ENCODE results near the gene GPR55. TPM values are rescaled to one million over a fixed set of nuclear protein-coding genes. Genes with fewer than 3 reads are reported as not detected.
A peak's percentile ranks its signal among the peaks of the same experiment; 100 is the strongest.

Gene GPR55
- total and polyA plus RNA-seq, 2 donors (not counting 3 experiments of a cell fraction or from before 2014, with no cell fraction given): not detected

DNA sequence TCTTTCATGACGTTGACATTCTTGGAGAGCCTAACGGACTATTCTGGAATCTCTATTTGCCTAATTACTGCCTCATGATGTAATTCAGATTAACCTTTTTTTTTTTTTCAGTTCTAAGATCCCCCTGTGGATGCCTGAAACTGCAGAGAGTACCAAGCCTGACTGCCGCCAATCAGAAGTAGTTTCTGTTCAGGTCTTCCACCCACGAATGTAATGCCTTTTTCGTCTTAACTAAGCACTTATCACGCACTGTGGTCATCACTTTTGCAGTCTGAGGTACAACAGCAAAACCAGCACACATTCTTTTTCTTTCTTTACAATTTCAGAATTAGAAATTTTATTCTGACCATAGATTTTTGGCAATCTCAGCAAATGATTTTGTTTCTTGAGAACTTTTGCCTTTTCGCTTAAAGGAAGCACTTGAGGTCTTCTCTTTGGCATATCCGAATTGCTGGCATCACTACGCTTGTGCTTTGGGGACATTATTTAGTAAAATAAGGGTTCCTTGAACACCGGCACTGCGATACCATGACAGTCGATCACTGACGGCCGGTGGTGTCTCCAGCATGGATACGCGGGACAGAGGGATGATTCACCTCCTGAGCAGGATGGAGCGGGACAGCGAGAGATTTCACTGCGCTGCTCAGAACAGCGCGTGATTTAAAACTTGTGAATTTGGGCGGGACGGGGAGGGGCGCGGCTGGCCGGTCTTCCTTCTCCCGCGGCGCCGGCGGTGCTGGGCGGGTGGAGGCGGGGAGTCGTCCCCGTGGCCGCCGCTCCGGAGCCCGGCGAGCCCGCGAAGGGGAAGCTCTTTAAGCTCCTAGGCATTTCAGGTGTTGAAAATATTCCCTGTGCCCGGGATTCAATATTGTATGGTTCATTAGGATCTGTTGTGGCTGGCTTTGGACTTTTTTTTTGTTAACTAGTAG, 32.0 kb upstream of the GPR55 start:
- no peaks in the 10 kb centered on the region for H4K20me1 ChIP-seq (replicated peaks; ENCODE audit: control insufficient read depth, extremely low read depth, insufficient read depth, low read length)
- no peaks in the 10 kb centered on the region for H3K36me3 ChIP-seq (ENCODE audit: control insufficient read depth in 2 of 2, extremely low read depth in 1 of 2, insufficient read depth in 2 of 2, low read length in 2 of 2)
- no peaks in the 10 kb centered on the region for H3K4me1 ChIP-seq (ENCODE audit: control insufficient read depth, extremely low read depth, insufficient read depth, low read length)
- FAIRE-seq: no peak
- H2AFZ ChIP-seq (ENCODE audit: low read depth, low read length): peak overlapping the region; percentile 20
- intact Hi-C loops (cut with micrococcal nuclease) (no loop called here), dilution Hi-C loops (cut with MboI; ENCODE audit: extremely low pct_ligation_motif_present, low sequenced_read_pairs) (no loop called here)
- TF ChIP-seq MYC (IDR thresholded peaks at IDR 0.05; ENCODE audit: low read depth, low read length) (no peak), EZH2 (IDR thresholded peaks at IDR 0.05; ENCODE audit: borderline replicate concordance, low read depth, low read length, severe bottlenecking) (peak; percentile 44)
- DNase-seq (ENCODE audit: low read depth, low spot score): peak; percentile 12
- ChIA-PET CTCF (no interaction called here), POLR2A (no interaction called here)
- H3K9me1 ChIP-seq (replicated peaks; ENCODE audit: control insufficient read depth, extremely low read depth, insufficient read depth, low read length): no peaks in the 10 kb centered on the region
- no peak overlapping the region for H3K9ac ChIP-seq (replicated peaks; ENCODE audit: extremely low read depth, insufficient read depth, low read length)
- no peaks in the 10 kb centered on the region for H3K79me2 ChIP-seq (ENCODE audit: control insufficient read depth, insufficient read depth, low read length)
- H3K27me3 ChIP-seq (ENCODE audit: control insufficient read depth in 2 of 2, insufficient read depth in 2 of 2, low read length in 2 of 2): peaks cover 21 to 39% of the 10 kb centered on the region in 2 experiments
- H3K4me2 ChIP-seq (ENCODE audit: insufficient read depth, low read length): peak overlapping the region; percentile 38
- BruUV-seq (replicated peaks): no TSS peak
- no peaks in the 10 kb centered on the region for H3K9me3 ChIP-seq (replicated peaks; ENCODE audit: control insufficient read depth, insufficient read depth, low read length)
- no peak overlapping the region for H3K4me3 ChIP-seq (replicated peaks in 1 of 3; ENCODE audit: insufficient read depth in 1 of 3, low read depth in 1 of 3, low read length in 3 of 3)
- no peak overlapping the region for H3K27ac ChIP-seq (ENCODE audit: insufficient read depth, low read depth, low read length)

DNA sequence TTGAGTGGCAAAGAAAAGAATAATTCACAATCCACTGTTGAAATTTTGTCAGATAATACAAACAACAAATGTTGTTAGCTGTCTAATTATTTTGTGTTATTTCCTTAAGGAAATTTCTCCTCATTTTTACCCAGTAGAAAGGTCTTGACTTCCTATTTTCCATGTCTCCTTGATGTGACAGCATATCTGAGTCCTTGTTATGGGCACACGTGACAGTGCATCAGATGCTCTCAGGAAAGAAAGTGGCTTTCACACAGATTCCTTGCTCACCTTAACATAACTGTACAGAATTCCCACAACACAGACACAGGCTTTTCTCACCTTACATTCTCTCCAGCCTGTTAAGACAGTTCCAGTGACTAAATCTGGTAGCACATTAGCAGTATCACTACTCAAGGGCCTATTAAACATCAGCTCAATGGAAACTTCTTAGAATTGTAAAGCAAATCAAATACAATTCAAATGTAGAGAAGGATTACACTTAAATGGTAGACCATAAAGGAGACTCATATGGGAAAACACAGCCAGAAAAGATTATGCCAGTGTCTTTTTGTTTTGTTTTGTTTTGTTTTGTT, 30.2 kb upstream of the GPR55 start:
- Histone ChIP-seq H4K20me1 (replicated peaks; ENCODE audit: control insufficient read depth, extremely low read depth, insufficient read depth, low read length) (no peaks in the 10 kb centered on the region), H3K4me3 (replicated peaks in 1 of 3; ENCODE audit: insufficient read depth in 1 of 3, low read depth in 1 of 3, low read length in 3 of 3) (no peak overlapping the region), H3K9me3 (replicated peaks; ENCODE audit: control insufficient read depth, insufficient read depth, low read length) (no peaks in the 10 kb centered on the region), H3K9ac (replicated peaks; ENCODE audit: extremely low read depth, insufficient read depth, low read length) (no peak overlapping the region), H3K9me1 (replicated peaks; ENCODE audit: control insufficient read depth, extremely low read depth, insufficient read depth, low read length) (no peaks in the 10 kb centered on the region), H3K27ac (ENCODE audit: insufficient read depth, low read depth, low read length) (no peak overlapping the region), H3K4me1 (ENCODE audit: control insufficient read depth, extremely low read depth, insufficient read depth, low read length) (no peaks in the 10 kb centered on the region), H2AFZ (ENCODE audit: low read depth, low read length) (no peak overlapping the region), H3K27me3 (ENCODE audit: control insufficient read depth in 2 of 2, insufficient read depth in 2 of 2, low read length in 2 of 2) (peaks cover 18 to 31% of the 10 kb centered on the region in 2 experiments), H3K36me3 (ENCODE audit: control insufficient read depth in 2 of 2, extremely low read depth in 1 of 2, insufficient read depth in 2 of 2, low read length in 2 of 2) (no peaks in the 10 kb centered on the region), H3K4me2 (ENCODE audit: insufficient read depth, low read length) (no peak overlapping the region), H3K79me2 (ENCODE audit: control insufficient read depth, insufficient read depth, low read length) (no peaks in the 10 kb centered on the region)
- CTCF ChIA-PET: interaction anchor here (0.7 kb wide), 1 partner anchor 32 kb away, joined by 3 read pairs; no protein-coding TSS in a partner anchor
- no peak for DNase-seq (ENCODE audit: low read depth, low spot score)
- FAIRE-seq: no peak
- intact Hi-C loops (cut with micrococcal nuclease): no loop called here
- POLR2A ChIA-PET: no interaction called here
- dilution Hi-C loops (cut with MboI; ENCODE audit: extremely low pct_ligation_motif_present, low sequenced_read_pairs): no loop called here
- BruUV-seq (replicated peaks): no TSS peak
- TF ChIP-seq EZH2 (IDR thresholded peaks at IDR 0.05; ENCODE audit: borderline replicate concordance, low read depth, low read length, severe bottlenecking) (no peak), GATA2 (IDR thresholded peaks at IDR 0.05; ENCODE audit: insufficient read depth, insufficient read length, low read depth, low read length) (no peak), JUN (IDR thresholded peaks at IDR 0.05; ENCODE audit: borderline replicate concordance, insufficient read depth, insufficient read length, low read depth) (no peak), POLR2AphosphoS5 (IDR thresholded peaks at IDR 0.05; ENCODE audit: insufficient read depth, low read depth, low read length) (no peak), MYC (IDR thresholded peaks at IDR 0.05; ENCODE audit: low read depth, low read length) (no peak), FOS (IDR thresholded peaks at IDR 0.05; ENCODE audit: borderline replicate concordance, insufficient read depth, low read length) (no peak), POLR2A (IDR thresholded peaks at IDR 0.05; ENCODE audit: low read depth, low read length) (no peak)
- TF ChIP-seq, protein P1, sequence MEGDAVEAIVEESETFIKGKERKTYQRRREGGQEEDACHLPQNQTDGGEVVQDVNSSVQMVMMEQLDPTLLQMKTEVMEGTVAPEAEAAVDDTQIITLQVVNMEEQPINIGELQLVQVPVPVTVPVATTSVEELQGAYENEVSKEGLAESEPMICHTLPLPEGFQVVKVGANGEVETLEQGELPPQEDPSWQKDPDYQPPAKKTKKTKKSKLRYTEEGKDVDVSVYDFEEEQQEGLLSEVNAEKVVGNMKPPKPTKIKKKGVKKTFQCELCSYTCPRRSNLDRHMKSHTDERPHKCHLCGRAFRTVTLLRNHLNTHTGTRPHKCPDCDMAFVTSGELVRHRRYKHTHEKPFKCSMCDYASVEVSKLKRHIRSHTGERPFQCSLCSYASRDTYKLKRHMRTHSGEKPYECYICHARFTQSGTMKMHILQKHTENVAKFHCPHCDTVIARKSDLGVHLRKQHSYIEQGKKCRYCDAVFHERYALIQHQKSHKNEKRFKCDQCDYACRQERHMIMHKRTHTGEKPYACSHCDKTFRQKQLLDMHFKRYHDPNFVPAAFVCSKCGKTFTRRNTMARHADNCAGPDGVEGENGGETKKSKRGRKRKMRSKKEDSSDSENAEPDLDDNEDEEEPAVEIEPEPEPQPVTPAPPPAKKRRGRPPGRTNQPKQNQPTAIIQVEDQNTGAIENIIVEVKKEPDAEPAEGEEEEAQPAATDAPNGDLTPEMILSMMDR (IDR thresholded peaks at IDR 0.05; ENCODE audit: extremely low read depth in 1 of 2, insufficient read depth in 1 of 2, low read depth in 1 of 2, low read length in 2 of 2): no peak
- TF ChIP-seq, protein P2, sequence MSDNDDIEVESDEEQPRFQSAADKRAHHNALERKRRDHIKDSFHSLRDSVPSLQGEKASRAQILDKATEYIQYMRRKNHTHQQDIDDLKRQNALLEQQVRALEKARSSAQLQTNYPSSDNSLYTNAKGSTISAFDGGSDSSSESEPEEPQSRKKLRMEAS (IDR thresholded peaks at IDR 0.05; ENCODE audit: insufficient read depth, insufficient read length): no peak

Measured in endothelial cell of umbilical vein (primary cell).